ENCODE results near the gene KSR2.

GRCh38 chr12:117649796-117650195 lies 319.0 kb downstream of the KSR2 start:
- no peak for TF ChIP-seq POLR2AphosphoS5 (IDR thresholded peaks at IDR 0.05; ENCODE audit: low read depth, low read length)
- TF ChIP-seq TAF1 (IDR thresholded peaks at IDR 0.05; ENCODE audit: borderline replicate concordance, low read depth, low read length): no peak
- no peak for TF ChIP-seq POLR2A (IDR thresholded peaks at IDR 0.05; ENCODE audit: low read depth, low read length)

Measured in GM12892 (cell line).